Fibroblast of skin of abdomen (primary cell): Measurements from ENCODE around the gene REEP5.
"Not testable (repeated sequence)": the region's sequence is repeated elsewhere in the genome, so short reads cannot be mapped to it uniquely, and the experiment has no call there.

ENCODE experiments used
- DNase-seq: peaks from one replicate; pipeline ENCODE4 v3.0.0-alpha.2; 2013

REEP5 gene

GRCh38 chr5:112883192-112883591 lies 38.8 kb downstream of the REEP5 start:
- no peak for DNase-seq

- no peak for DNase-seq
These were observed 41.6 kb downstream of the REEP5 start for GRCh38 chr5:112880219-112880964.

- no peak for DNase-seq
These were observed 43.3 kb downstream of the REEP5 start for GRCh38 chr5:112878760-112879159.

GRCh38 chr5:112878101-112878500 lies 43.9 kb downstream of the REEP5 start:
- no peak for DNase-seq

- no peak for DNase-seq
These were observed 45.7 kb downstream of the REEP5 start for GRCh38 chr5:112876362-112876761.

GRCh38 chr5:112870966-112871365 lies 51.1 kb downstream of the REEP5 start:
- no peak for DNase-seq

- no peak for DNase-seq
These were observed 52.1 kb downstream of the REEP5 start for GRCh38 chr5:112869948-112870347.

- DNase-seq: no peak
These were observed 54.6 kb downstream of the REEP5 start for GRCh38 chr5:112867411-112867810.

- no peak for DNase-seq
These were observed 55.3 kb downstream of the REEP5 start for GRCh38 chr5:112866739-112867138.

- no peak for DNase-seq
These were observed 56.9 kb downstream of the REEP5 start for GRCh38 chr5:112865128-112865527.

GRCh38 chr5:112863549-112863948 lies 58.5 kb downstream of the REEP5 start:
- no peak for DNase-seq

GRCh38 chr5:112862085-112862484 lies 59.9 kb downstream of the REEP5 start:
- no peak for DNase-seq

- no peak for DNase-seq
These were observed 60.4 kb downstream of the REEP5 start for GRCh38 chr5:112861638-112861985.

- DNase-seq: peak; percentile 98
These were observed 60.9 kb downstream of the REEP5 start, which contains the start of gene SRP19 for GRCh38 chr5:112860929-112861637. SRP19 (plus strand) TSS chr5:112861287; CDS start chr5:112861377, 90 bp downstream.

GRCh38 chr5:112860571-112860928 lies 61.5 kb downstream of the REEP5 start:
- not testable (repeated sequence) for DNase-seq

- peak; percentile 14 for DNase-seq
These were observed 64.2 kb downstream of the REEP5 start for GRCh38 chr5:112857866-112858265.

GRCh38 chr5:112854651-112855050 lies 67.4 kb downstream of the REEP5 start:
- DNase-seq: no peak

- no peak for DNase-seq
These were observed 72.1 kb downstream of the REEP5 start for GRCh38 chr5:112849912-112850311.

- peak; percentile 66 for DNase-seq
These were observed 73.8 kb downstream of the REEP5 start for GRCh38 chr5:112848116-112848811.

GRCh38 chr5:112847306-112847705 lies 74.7 kb downstream of the REEP5 start:
- DNase-seq: no peak

- no peak for DNase-seq
These were observed 75.5 kb downstream of the REEP5 start for GRCh38 chr5:112846556-112846955.

- no peak for DNase-seq
These were observed 77.5 kb downstream of the REEP5 start for GRCh38 chr5:112844489-112844888.

- DNase-seq: no peak
These were observed 88.1 kb downstream of the REEP5 start for GRCh38 chr5:112833971-112834370.

- DNase-seq: no peak
These were observed 91.6 kb downstream of the REEP5 start for GRCh38 chr5:112830378-112830777.
